Measurements from ENCODE around the gene STK11. TPM values are rescaled to one million over a fixed set of nuclear protein-coding genes. Genes with fewer than 3 reads are reported as not detected.

The STK11 gene
- total RNA-seq, 4 donors from 2014 or later: 52.2 to 95.7 (median 73.2) TPM

DNA sequence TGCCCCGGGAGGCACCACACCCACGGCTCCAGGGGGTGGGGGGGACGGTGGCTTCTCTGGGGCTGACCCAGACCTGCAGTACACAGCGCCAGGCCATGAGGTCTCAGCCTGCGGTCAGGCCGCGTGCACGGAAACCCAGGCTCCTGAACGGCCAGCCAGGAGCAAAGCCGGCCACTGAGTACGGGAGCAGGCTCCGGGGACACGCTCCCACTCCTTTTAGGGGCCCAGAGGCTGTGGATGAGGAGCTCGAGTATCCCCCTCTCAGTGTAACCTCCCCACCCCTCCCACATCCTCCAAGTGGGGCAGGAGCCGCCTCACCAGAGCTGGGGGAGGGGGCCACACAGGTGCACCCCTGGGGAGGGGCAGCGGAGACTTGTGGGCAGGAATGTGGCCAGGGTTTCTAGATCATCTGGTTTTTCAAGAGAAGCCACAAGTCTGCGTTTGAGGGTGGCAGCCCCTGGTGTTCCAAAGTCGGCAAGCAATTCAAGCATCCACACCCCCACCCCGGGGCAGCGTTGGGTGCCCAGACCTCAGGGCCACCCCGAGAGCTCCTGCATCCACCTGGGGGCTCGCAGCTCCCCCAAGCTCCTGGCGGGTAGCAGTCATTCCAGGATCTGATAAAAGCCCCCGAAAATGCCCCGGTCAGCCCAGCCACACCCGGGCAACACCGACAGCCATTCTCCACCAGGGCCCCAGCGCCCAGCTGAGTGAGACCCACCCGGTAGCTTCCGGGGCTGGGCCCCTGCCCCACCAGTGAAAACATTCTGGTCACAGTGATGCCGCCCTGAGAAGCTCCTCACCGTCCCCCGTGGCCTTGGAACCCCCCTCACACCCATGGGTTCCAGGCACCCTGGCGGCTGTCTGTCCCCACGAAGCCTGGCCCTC is 37.6 kb upstream of the STK11 start:
- Histone ChIP-seq H3K27ac (replicated peaks in 1 of 4) (peak overlapping the region; percentile 74 to 99 (median 78)), H3K27me3 (no peaks in the 10 kb centered on the region), H3K36me3 (peaks cover 0 to 34% (median 16%) of the 10 kb centered on the region in 4 donors), H3K4me1 (peaks cover 31 to 87% (median 77%) of the 10 kb centered on the region in 4 donors), H3K4me3 (peak overlapping the region; percentile 40 to 49 (median 43)), H3K9me3 (no peaks in the 10 kb centered on the region)
- no peak for TF ChIP-seq POLR2A (IDR thresholded peaks at IDR 0.05; ENCODE audit: low read depth)
- TF ChIP-seq POLR2AphosphoS5 (IDR thresholded peaks at IDR 0.05): no peak
- no peak for TF ChIP-seq EP300 (IDR thresholded peaks at IDR 0.05)
- TF ChIP-seq, protein P1, sequence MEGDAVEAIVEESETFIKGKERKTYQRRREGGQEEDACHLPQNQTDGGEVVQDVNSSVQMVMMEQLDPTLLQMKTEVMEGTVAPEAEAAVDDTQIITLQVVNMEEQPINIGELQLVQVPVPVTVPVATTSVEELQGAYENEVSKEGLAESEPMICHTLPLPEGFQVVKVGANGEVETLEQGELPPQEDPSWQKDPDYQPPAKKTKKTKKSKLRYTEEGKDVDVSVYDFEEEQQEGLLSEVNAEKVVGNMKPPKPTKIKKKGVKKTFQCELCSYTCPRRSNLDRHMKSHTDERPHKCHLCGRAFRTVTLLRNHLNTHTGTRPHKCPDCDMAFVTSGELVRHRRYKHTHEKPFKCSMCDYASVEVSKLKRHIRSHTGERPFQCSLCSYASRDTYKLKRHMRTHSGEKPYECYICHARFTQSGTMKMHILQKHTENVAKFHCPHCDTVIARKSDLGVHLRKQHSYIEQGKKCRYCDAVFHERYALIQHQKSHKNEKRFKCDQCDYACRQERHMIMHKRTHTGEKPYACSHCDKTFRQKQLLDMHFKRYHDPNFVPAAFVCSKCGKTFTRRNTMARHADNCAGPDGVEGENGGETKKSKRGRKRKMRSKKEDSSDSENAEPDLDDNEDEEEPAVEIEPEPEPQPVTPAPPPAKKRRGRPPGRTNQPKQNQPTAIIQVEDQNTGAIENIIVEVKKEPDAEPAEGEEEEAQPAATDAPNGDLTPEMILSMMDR (IDR thresholded peaks at IDR 0.05): no peak
- 82% methylated on average over 9 of the region's 35 CpGs for WGBS
- intact Hi-C loops (cut with DNase I): no loop called here
- DNase-seq (ENCODE audit: extremely low spot score): no peak

DNA sequence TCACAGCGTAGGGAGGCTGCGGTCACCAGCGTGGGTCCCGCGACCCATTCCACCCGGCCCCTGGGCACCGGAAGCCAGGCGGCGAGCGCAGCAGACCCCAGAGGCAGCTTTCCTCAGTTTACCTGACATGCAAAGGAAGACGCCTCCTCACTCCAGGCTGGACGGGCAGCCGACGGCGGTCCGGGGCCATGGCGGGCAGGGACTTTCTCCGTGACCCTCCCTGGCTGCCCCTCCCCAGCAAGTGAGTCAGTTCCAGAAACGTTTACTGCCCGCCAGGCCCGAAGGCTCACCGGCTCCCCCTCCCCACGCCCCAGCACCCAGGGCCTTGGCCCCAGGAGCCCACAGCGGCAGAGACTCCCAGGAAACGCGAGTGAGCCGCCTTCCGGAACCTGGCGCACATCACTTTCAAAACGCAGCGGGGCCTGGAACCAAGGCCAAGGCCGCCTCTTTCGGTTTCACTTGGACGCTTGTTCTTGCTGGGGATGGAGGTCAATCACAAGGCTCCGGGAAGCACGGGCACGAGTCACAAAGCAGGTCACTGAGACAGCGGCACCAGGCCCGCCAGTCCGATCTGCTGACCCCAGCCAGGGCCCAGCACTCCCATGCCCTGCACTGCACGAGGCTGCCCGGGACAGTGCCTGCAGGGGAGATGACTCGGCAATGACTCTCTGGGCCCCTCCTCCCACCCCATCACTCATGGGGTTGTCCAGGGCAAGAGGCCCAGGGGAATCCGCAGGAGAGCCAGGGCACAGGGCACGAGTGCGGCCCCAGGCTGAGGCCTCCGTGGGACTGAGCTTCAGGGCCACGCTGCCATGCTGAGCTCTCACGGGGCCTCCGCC is 36.8 kb upstream of the STK11 start:
- Histone ChIP-seq H3K9me3 (no peaks in the 10 kb centered on the region), H3K4me1 (peaks cover 27 to 86% (median 76%) of the 10 kb centered on the region in 4 donors), H3K27ac (replicated peaks in 1 of 4) (peak overlapping the region; percentile 74 to 99 (median 78)), H3K27me3 (no peaks in the 10 kb centered on the region), H3K4me3 (peak overlapping the region; percentile 40 to 49 (median 43)), H3K36me3 (peaks cover 0 to 34% (median 16%) of the 10 kb centered on the region in 4 donors)
- no peak for TF ChIP-seq EP300 (IDR thresholded peaks at IDR 0.05)
- peak; percentile 41 to 54 for TF ChIP-seq POLR2AphosphoS5 (IDR thresholded peaks at IDR 0.05)
- no peak for DNase-seq (ENCODE audit: extremely low spot score)
- intact Hi-C loops (cut with DNase I): no loop called here
- WGBS: 65% methylated on average over 35 of the region's 50 CpGs

DNA sequence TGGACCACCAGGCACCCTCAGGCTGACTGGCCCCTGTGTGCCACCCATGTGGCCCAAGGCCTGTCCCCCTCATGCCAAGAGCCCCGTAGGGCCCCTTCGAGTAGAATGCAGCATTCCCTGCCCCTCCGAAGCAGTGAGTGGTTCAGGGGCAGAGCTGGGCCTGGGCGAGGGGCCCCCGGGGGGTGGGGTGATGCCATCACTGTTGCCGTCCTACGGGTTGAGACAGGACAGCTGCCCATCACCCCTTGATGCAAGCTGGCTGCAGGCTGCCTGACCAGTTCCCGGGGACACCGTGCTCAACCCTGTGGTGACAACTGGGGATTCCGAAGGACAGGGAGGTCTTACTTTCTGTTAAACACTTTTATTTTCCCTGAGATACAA is 36.2 kb upstream of the STK11 start:
- H3K27ac ChIP-seq (replicated peaks in 1 of 4): peak overlapping the region; percentile 74 to 99 (median 78)
- H3K4me1 ChIP-seq: peaks cover 26 to 85% (median 76%) of the 10 kb centered on the region in 4 donors
- no peaks in the 10 kb centered on the region for H3K9me3 ChIP-seq
- 89% methylated on average over 5 of the region's 10 CpGs for WGBS
- intact Hi-C loops (cut with DNase I): no loop called here
- TF ChIP-seq POLR2AphosphoS5 (IDR thresholded peaks at IDR 0.05) (no peak), POLR2A (IDR thresholded peaks at IDR 0.05; ENCODE audit: low read depth) (no peak), EP300 (IDR thresholded peaks at IDR 0.05) (no peak)
- TF ChIP-seq, protein P1 (IDR thresholded peaks at IDR 0.05): no peak
- no peaks in the 10 kb centered on the region for H3K27me3 ChIP-seq
- no peak for DNase-seq (ENCODE audit: extremely low spot score)
- peak overlapping the region; percentile 40 to 49 (median 43) for H3K4me3 ChIP-seq
- H3K36me3 ChIP-seq: peaks cover 0 to 34% (median 16%) of the 10 kb centered on the region in 4 donors

DNA sequence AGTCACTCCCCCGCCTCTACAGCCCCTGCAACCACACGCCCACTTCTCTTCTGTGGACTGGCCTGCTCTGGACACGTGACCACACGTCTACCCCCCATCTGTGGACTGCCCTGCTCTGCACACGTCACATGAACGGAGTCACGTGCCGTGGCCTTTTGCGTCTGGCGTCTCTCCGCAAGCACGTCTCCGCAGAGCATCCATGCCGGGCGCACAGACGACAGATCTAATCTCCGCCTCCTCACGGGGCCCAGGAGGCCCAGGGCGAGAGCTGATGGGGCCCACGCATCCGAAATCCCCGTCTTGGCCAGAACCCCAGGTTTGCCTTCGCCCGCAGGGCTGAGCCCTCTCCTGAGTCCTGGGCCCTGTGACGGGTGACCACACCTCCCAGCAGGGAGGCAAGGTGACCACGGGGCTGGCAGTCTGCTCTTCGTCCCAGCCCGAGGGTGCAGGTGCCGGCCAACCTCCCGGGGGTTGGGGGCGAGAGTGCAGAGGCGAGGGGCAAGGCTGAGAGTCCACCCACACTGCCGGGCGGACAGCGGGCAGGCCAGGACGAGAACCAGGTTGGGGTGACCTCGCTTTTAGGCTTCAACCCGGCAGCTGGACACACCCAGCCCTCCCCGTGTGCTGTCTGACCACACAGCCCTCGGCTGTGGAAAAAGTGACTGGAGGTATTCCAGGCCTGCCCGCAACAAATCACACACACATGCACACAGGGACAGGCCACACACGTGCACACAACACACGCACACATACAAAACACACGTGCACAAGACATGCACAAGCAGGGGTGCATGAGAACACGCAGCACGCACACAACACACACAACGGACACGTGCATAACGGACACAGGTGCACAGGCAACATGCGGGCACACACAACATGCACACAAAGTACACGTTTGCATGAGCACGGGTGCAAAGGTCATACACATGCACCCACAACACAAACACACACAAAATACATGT is 35.4 kb upstream of the STK11 start:
- H3K4me1 ChIP-seq: peaks cover 28 to 86% (median 77%) of the 10 kb centered on the region in 4 donors
- peaks cover 0 to 33% (median 16%) of the 10 kb centered on the region in 4 donors for H3K36me3 ChIP-seq
- no peaks in the 10 kb centered on the region for H3K9me3 ChIP-seq
- H3K27ac ChIP-seq (replicated peaks in 1 of 4): peak overlapping the region; percentile 74 to 99 (median 78)
- peak overlapping the region in 3 of 4 donors; percentile 12 to 49 (median 44) for H3K4me3 ChIP-seq
- no peak for DNase-seq (ENCODE audit: extremely low spot score)
- H3K27me3 ChIP-seq: no peaks in the 10 kb centered on the region
- WGBS: 93% methylated on average over 31 of the region's 52 CpGs
- intact Hi-C loops (cut with DNase I): no loop called here
- peak; percentile 52 to 56 for TF ChIP-seq POLR2AphosphoS5 (IDR thresholded peaks at IDR 0.05)
- TF ChIP-seq, protein P1 (IDR thresholded peaks at IDR 0.05): no peak
